ENCODE measurements around the gene GOLGA6L2.
"Not testable (repeated sequence)": the region's sequence is repeated elsewhere in the genome, so short reads cannot be mapped to it uniquely, and the experiment has no call there.

Gene GOLGA6L2

DNA sequence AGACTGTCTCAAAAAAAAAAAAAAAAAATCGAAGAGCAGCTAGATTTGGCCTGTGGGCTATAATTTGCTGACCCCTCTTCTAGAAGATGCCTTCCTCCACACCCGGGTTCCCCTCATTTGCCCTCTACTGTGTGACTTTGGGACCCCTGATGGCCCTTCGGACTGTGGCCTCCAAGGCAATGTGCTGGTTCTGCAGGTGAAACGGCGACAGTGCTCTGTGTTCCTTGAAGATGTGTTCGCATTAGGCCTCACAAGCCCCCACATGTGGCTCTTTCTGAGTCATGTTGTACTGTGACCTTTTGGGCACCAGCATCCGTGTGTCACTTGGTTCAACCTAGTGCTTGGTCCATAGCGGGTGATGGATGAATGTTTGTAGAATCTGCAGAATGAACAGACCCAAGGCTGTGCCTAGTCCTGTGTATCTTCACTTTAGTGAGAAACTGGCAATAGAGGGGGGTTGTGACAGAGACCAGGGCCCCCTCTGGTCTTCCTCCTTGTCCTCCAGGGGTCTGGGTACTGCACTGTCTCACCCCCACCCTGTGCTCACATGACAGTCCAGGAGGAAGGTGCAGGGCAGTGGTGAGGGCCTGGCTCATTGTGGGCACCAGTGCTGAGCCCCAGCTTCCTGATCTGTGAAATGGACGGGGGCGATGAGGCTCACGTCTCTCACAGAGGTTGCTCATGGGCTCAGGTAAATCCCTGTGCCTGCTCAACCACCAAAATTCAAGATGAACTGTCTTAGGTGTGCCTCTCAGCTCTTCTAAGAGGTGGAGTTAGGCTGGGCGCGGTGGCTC lies 22.7 kb downstream of the GOLGA6L2 start:
- DNase-seq, result no peak

DNA sequence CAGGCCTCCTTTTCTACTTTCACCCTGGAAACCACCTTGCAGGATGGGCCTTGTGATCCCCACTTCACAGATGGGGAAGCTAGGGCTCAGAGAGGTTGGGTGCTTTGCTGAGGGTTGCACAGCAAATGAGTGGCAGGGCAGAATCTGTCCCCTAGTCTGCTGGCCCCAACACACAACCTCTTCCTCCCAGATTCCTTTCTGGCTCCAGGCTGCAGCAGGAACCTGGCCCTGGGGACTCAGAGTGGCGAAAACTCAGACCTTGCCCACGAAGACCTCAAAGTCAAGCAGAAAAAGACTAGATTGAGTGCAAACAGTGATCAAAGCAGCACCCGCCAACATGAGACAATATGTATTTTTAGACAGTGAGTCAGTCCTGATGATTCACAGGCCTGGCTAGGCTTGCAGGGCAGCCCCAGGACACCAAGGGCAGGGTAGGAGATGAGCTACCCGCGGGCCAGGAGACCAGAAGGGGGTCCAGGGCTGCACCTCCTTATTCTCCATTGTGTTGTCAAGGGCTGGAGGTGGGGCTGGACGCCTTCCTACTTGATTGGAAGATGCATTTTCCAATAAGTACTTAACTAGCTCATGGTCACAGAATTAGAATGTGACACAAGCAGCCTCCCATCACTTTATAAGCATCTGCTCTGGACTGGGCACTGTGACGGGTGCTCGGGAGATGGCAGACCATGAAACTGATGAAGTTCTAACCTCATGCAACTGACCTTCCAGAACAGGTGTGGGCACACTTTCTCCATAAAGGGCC lies 23.9 kb downstream of the GOLGA6L2 start:
- DNase-seq, result no peak

- no peak for DNase-seq
These were observed 24.7 kb downstream of the GOLGA6L2 start for GRCh38 chr15:23422099-23422945.

DNA sequence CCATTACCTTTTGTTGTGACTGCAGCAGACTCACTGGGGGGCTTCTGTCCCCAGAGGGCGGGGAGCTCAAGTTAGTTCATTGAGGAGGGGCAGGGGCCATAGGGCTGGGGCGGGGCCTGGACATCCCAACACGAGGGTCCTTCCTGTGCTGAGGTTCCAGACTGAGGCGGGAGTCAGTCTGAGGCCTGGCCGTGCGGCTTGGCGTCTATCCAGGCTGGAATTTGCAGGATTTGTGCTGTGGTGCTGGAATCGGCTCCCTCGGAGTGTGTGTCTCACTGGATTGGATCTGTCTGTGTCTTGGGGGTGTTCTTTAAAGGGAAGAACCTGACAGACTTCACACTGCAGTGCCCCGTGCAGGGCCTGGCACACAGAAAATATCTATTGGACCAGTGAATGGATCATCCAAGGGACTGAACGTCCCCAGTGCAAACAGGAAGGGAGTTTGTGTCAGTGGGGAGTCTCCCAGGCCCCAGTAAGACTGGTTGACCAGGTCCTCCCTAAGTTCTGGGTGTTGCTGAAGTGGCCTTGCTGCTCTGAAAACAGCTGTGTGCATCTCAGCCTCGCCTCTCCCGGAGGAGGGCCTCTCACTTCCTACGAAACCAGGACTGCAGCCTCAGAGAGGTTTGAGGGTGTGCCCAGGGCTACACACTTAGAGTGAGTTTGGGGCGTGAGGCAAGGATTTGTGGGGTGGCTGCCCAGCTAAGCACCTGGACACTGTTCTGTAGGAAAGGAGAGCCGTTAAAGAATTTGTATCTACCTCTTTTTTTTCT lies 26.1 kb downstream of the GOLGA6L2 start:
- DNase-seq, result no peak

DNA sequence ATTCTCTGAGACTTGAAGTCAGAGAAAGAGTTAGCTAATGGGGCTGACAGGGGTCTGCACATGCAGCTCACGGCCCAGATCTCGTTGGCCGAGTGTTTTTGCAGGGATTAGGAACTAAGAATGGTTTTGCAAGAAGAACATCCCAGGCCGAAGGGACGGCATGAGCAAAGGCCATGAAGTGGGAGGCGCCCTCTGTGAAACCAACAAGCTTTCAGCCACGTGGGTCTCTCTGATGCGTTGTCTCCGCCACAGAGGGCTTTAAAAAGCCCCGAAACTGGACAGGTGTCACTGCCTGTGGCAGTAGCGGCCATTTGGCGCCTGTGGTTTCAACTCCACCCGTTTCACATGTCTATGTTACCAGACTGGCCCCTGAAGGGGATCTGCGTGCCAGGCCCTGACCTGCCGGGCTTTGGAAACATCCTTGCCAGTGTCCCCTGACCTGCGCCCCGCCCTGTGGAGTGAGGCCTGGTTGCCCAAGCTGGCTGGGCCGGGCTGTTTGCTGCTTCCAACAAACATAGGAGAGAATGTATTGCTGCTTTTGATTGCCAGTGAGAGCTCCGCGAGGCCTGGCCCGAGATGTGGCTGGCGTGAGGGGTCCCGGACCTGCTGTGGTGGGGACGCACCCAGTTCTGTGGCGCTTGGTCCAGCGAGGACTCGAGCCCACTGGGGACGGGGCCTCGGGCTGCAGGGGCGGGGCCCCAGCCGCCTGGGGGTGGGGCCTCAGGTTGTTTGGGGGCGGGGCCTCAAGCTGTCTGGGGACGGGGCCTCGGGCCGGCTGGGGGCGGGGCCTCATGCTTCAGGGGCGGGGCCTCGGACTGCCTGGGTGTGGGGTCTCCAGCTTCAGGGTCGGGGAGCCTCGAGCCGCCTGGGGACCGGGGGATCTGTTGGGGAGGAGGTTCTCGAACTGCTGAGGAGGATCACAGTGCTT lies 30.4 kb downstream of the GOLGA6L2 start:
- no peak for DNase-seq

DNA sequence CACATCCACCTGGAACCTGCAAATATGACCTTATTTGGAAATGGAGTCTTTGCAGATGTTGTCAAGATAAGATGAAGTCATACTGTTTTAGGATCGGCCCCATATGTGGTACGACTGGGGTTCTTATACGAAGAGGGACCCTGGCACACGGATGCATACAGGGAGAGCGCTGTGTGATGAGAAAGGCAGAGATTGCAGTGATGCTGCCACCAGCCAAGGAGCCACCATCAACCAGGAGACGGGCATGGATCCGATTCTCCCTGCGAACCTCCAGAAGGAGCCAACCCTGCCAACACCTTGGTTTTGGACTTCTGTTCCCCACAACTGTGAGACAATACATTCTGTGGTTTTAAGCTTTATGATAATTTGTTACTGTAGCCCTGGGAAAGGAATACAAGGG lies 31.2 kb downstream of the GOLGA6L2 start:
- not testable (repeated sequence) for DNase-seq

GRCh38 chr15:23415321-23415865 lies 31.6 kb downstream of the GOLGA6L2 start:
- no peak for DNase-seq

DNA sequence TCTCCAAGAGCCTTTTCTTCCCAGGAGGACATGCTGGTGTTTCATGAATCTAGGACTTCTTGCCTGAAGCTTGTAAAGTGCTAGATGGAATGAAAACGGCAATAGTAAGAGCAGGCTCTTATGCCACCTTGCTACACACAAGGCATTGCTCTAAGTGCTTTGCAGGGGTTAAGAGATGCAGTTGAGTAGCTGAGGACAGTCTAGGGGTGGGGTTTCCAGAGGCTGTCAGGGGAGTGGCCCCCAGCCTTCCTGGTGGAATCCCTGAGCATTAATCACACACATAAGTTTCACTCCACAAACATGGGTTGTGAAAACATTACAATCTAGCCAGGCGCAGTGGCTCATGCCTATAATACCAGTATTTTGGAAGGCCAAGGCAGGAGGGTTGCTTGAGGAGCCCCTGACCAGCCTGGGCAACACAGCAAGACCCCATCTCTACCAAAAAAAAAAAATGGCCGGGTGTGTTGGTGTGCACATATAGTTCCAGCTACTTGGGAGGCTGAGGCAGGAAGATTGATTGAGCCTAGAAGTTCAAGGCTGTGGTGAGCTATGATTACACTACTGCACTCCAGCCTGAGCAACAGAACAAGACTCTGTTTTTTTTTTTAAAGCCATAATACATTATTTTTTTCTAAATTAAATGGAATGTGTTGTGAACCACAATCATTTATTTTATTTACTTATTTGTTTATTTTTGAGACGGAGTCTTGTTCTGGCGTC lies 34.0 kb downstream of the GOLGA6L2 start:
- not testable (repeated sequence) for DNase-seq

DNA sequence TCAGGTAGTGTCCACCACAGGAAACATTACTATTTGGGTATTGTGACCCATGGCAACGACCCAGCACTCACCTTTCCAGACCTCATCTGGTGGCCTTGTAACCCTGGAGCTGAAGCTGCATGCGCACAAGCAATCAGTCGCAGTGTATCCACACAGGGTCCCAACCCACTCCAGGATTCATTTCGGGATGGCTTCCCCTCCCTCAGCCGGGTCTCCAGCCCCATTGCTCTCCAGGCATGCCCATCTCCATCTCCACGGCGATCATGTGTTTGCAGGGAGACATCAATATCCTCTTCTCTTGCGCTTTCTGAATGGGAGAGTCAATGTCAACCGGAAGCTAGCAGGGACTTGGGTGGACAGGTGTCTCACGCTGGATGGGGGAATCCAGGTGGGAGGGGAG lies 35.2 kb downstream of the GOLGA6L2 start:
- DNase-seq, result no peak

DNA sequence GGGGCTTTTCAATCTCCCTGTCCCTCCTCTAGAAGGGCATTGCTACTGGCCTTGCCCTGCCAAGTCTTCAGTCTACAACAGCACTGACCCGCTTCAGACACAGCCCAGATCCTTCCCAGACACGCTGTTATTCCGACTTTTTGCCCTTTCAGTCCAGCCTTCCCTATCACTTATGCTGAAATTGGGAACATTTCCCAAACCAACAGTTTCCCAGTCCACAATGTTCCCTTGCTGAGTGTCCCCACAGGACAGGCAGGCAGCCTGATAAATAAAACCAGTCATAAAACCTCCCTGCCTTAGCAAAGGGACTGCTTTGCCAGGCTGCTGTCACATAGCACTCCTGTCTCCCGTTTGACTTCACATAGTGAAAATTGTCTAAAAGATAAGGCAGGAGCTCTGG lies 43.5 kb downstream of the GOLGA6L2 start:
- DNase-seq, result no peak

DNA sequence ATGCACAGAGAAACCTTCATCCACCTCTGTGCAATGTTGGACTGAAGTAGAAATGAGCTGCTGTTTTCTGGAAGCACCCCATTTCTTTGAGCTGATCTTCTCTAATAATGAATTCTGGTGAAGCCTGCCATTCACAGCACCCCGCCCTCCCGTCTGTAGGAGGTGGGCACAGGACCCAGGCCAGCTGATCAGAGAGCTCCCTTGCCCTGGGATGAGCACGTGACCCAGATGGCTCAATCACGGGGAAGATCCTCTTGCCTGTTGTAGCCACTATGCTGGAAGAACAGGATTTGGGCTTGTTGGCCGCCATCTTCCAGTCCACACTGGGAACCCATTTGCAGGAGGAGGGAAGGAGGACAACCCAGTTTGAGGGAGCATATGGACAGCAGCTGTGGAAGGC lies 44.5 kb downstream of the GOLGA6L2 start:
- DNase-seq, result no peak

- no peak for DNase-seq
These were observed 44.9 kb downstream of the GOLGA6L2 start for GRCh38 chr15:23402140-23402539.

- DNase-seq, result no peak
These were observed 45.4 kb downstream of the GOLGA6L2 start for GRCh38 chr15:23401627-23402026.

GRCh38 chr15:23399207-23399606 lies 47.8 kb downstream of the GOLGA6L2 start:
- not testable (repeated sequence) for DNase-seq

DNA sequence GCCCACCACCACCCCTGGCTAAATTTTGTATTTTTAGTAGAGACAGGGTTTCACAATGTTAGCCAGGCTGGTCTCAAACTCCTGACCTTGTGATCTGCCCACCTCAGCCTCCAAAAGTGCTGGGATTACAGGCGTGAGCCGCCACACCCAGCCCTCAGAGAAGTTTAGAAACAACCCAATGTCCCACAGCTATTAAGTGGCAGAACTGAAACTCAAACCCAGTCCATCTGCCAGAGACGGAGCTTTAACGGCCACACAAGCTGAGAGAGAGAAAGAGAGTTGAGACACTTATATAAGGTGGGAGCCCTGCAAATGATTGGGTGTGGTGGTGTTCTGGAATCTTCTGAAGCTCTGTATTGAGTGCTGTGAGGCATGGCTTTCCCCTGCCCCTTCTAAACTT lies 48.7 kb downstream of the GOLGA6L2 start:
- DNase-seq, result not testable (repeated sequence)

GRCh38 chr15:23397779-23398178 lies 49.3 kb downstream of the GOLGA6L2 start:
- no peak for DNase-seq

DNA sequence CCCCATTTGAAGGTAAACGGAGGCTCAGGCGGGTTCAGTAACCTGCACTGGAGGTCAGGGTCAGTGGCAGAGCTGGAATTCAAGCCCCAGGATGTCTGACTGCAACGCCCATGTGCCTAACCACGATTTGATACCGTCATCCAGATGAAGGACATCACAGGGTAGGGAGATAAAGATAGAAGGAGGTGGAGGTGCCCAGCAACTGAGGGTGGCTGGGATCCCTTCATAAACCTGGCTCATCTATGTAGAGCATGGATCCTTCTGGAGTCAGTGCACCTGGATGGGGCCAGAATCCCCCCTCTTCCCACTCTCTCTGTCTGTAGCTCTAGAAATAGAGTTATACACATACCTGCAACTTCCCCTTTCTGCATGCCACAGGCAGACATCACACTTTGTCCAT lies 51.2 kb downstream of the GOLGA6L2 start:
- DNase-seq, result no peak

GRCh38 chr15:23395030-23395692 lies 51.9 kb downstream of the GOLGA6L2 start:
- DNase-seq, result no peak

Data from T-helper 9 cell (primary cell).